Prostate gland (tissue), 2 donors: ENCODE results near the gene ATRN.

Experiments
- POLR2AphosphoS5 ChIP-seq: sonication (generic); formaldehyde crosslinking; IDR thresholded peaks from one replicate; pipeline ENCODE4 v1.6.1; 2017; ENCODE audit warnings: antibody characterized with exemption
- TF ChIP-seq, protein P1 (sequence below), 4 experiments: fragments of 200-600 bp in 2 of 4; fragments of 450-650 bp in 2 of 4; sonication (generic) in 2 of 4; IDR thresholded peaks; 1 replicate in 3 of 4; 2 replicates in 1 of 4; pipeline ENCODE4 v1.5.1; 2016 to 2019; ENCODE audit warnings: antibody characterized with exemption in 4 of 4, mild to moderate bottlenecking in 2 of 4, moderate library complexity in 2 of 4

DNA sequence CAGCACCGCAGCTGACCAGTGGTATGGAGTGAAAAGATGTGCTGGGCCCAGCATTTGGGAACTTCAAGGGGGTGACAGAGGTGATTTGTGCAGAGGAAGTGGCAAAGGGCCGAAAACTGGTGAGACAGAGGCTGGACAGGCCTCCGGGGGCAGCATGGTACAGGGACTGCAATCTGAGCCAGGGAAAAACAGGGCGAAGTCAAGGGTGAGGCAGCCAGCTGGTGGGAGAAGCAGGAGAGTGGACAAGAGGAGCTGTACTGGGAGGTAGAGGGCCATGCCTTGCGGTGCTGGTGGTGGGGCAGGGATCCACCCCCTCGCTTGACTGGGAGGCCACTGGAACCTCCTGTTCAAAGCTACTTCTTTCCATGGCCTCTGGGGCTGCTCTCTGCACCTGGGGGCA lies 199.7 kb downstream of the ATRN start:
- no peak for TF ChIP-seq POLR2AphosphoS5
- TF ChIP-seq, protein P1, sequence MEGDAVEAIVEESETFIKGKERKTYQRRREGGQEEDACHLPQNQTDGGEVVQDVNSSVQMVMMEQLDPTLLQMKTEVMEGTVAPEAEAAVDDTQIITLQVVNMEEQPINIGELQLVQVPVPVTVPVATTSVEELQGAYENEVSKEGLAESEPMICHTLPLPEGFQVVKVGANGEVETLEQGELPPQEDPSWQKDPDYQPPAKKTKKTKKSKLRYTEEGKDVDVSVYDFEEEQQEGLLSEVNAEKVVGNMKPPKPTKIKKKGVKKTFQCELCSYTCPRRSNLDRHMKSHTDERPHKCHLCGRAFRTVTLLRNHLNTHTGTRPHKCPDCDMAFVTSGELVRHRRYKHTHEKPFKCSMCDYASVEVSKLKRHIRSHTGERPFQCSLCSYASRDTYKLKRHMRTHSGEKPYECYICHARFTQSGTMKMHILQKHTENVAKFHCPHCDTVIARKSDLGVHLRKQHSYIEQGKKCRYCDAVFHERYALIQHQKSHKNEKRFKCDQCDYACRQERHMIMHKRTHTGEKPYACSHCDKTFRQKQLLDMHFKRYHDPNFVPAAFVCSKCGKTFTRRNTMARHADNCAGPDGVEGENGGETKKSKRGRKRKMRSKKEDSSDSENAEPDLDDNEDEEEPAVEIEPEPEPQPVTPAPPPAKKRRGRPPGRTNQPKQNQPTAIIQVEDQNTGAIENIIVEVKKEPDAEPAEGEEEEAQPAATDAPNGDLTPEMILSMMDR (IDR thresholded peaks at IDR 0.05), result no peak
